Activated T-helper 1 cell treated with Interleukin-2 at 50 U/mL for 16 hours (primary cell): ENCODE data around the gene GFOD1.

Source experiments
- DNase-seq: peaks from one replicate; pipeline ENCODE4 v3.0.0-alpha.2; 2020; ENCODE audit warnings: low read depth

GFOD1 gene

DNA sequence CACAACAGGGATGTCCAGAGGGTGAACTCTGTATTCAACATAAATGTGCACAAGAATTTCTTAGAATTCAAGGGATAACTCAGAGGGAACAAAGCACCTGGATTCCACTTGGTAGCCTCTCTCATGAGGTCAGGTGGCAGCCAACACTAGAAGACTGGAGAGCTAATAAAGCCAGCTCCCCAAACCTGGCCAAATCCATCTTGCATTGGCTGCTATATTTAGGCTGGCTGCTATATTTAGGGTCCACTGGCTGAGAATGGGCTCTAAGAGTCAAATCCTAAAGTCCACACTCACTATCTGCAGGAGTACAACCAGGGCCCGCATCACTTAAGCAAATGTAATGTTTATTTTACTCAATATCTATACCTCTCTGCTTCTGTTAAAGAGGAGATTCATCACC lies 179.1 kb downstream of the GFOD1 start:
- DNase-seq = no peak
